Endothelial cell of umbilical vein (primary cell): Measurements from ENCODE around the gene GNPTAB. TPM values are rescaled to one million over a fixed set of nuclear protein-coding genes. Genes with fewer than 3 reads are reported as not detected.

Experiments
- BruUV-seq: library from RNA; stranded (reverse); fragments of 400-500 nt; replicated peaks from 2 replicates; lab custom pipeline; 2021; lab: Mats Ljungman, UMichigan
- CTCF ChIA-PET: fragments of 300-600, 350-600 bp; sonication (Branson Sonifier 250); formaldehyde crosslinking; loops from one replicate; lab custom pipeline; 2021; ENCODE audit warnings: antibody characterized with exemption, inconsistent platforms; lab: Charles Lee
- POLR2A ChIA-PET: fragments of 300-600, 350-600 bp; sonication (Branson Sonifier 250); formaldehyde crosslinking; loops from one replicate; lab custom pipeline; 2021; ENCODE audit warnings: antibody characterized with exemption, inconsistent platforms; lab: Charles Lee
- DNase-seq: peaks from one replicate; pipeline ENCODE4 v3.0.0-alpha.2; 2011; ENCODE audit warnings: low read depth, low spot score
- FAIRE-seq: peaks from 2 replicates; lab custom pipeline; 2011; peaks lifted over from hg19 to GRCh38; lab: Jason Lieb, UNC
- H2AFZ ChIP-seq: 2 replicates; pipeline ENCODE4 v1.6.0; 2012; ENCODE audit warnings: low read depth, low read length, control low read depth, inconsistent platforms
- H3K27ac ChIP-seq: 2 replicates; pipeline ENCODE4 v1.5.1; 2011; ENCODE audit warnings: low read depth, mild to moderate bottlenecking, control low read depth, low read length, moderate library complexity; ENCODE audit not compliant: insufficient read depth
- H3K27me3 ChIP-seq, 2 experiments: 2 replicates each; pipeline versions ENCODE4 v1.6.0 to v1.6.1; 2011; ENCODE audit warnings: low read length in 2 of 2, mixed read lengths in 1 of 2; ENCODE audit not compliant: control insufficient read depth in 2 of 2, insufficient read depth in 2 of 2
- H3K36me3 ChIP-seq, 2 experiments: 2 replicates in 1 of 2; 3 replicates in 1 of 2; pipeline ENCODE4 v1.5.1; 2011; ENCODE audit warnings: low read length in 2 of 2, mild to moderate bottlenecking in 1 of 2, moderate library complexity in 1 of 2; ENCODE audit not compliant: control insufficient read depth in 2 of 2, insufficient read depth in 2 of 2; ENCODE audit errors: extremely low read depth in 1 of 2
- H3K4me1 ChIP-seq: 3 replicates; pipeline ENCODE4 v1.5.1; 2011; ENCODE audit warnings: mild to moderate bottlenecking, low read length; ENCODE audit not compliant: control insufficient read depth, insufficient read depth; ENCODE audit errors: extremely low read depth
- H3K4me2 ChIP-seq: 2 replicates; pipeline ENCODE4 v1.6.1; 2011; ENCODE audit warnings: low read length, control low read depth, mixed read lengths; ENCODE audit not compliant: insufficient read depth
- H3K4me3 ChIP-seq, 3 experiments: fragments of 200-600 bp in 1 of 3; sonication (generic), shearing (Covaris generic) in 1 of 3; replicated peaks in 1 of 3; 2 replicates each; pipeline ENCODE4 v1.5.1; 2011 to 2016; ENCODE audit warnings: control low read depth in 3 of 3, low read length in 3 of 3, mild to moderate bottlenecking in 2 of 3, inconsistent platforms in 1 of 3, low read depth in 1 of 3, moderate library complexity in 1 of 3; ENCODE audit not compliant: insufficient read depth in 1 of 3
- H3K79me2 ChIP-seq: 2 replicates; pipeline ENCODE4 v1.6.0; 2012; ENCODE audit warnings: low read length, inconsistent platforms; ENCODE audit not compliant: control insufficient read depth, insufficient read depth
- H3K9ac ChIP-seq: replicated peaks from 2 replicates; pipeline ENCODE3; 2011; ENCODE audit warnings: low read length, control low read depth; ENCODE audit not compliant: insufficient read depth; ENCODE audit errors: extremely low read depth
- H3K9me1 ChIP-seq: replicated peaks from 3 replicates; pipeline ENCODE4 v1.6.0; 2011; ENCODE audit warnings: mild to moderate bottlenecking, low read length; ENCODE audit not compliant: control insufficient read depth, insufficient read depth; ENCODE audit errors: extremely low read depth
- H3K9me3 ChIP-seq: replicated peaks from 2 replicates; pipeline ENCODE4 v1.5.1; 2012; ENCODE audit warnings: low read length, inconsistent platforms; ENCODE audit not compliant: control insufficient read depth, insufficient read depth
- H4K20me1 ChIP-seq: replicated peaks from 2 replicates; pipeline ENCODE3; 2011; ENCODE audit warnings: mild to moderate bottlenecking, low read length; ENCODE audit not compliant: control insufficient read depth, insufficient read depth; ENCODE audit errors: extremely low read depth
- EZH2 ChIP-seq: IDR thresholded peaks from 2 replicates; pipeline ENCODE4 v1.6.1; 2012; ENCODE audit warnings: borderline replicate concordance, low read depth, mild to moderate bottlenecking, moderate library complexity, low read length, inconsistent platforms; ENCODE audit not compliant: severe bottlenecking
- FOS ChIP-seq: IDR thresholded peaks from 2 replicates; pipeline ENCODE4 v1.6.1; 2011; ENCODE audit warnings: mild to moderate bottlenecking, low read length, moderate library complexity, borderline replicate concordance; ENCODE audit not compliant: insufficient read depth
- GATA2 ChIP-seq: IDR thresholded peaks from 2 replicates; pipeline ENCODE4 v1.7.0; 2011; ENCODE audit warnings: low read depth, mild to moderate bottlenecking, moderate library complexity, mixed read lengths, low read length; ENCODE audit not compliant: insufficient read length, insufficient read depth
- JUN ChIP-seq: IDR thresholded peaks from 2 replicates; pipeline ENCODE4 v1.6.1; 2011; ENCODE audit warnings: borderline replicate concordance, low read depth; ENCODE audit not compliant: insufficient read length, insufficient read depth
- MYC ChIP-seq: IDR thresholded peaks from one replicate; pipeline ENCODE4 v1.6.1; 2011; ENCODE audit warnings: mild to moderate bottlenecking, low read depth, low read length
- POLR2A ChIP-seq: IDR thresholded peaks from 2 replicates; pipeline ENCODE4 v1.6.1; 2012; ENCODE audit warnings: low read depth, mild to moderate bottlenecking, control low read depth, low read length
- POLR2AphosphoS5 ChIP-seq: IDR thresholded peaks from 2 replicates; pipeline ENCODE4 v1.6.1; 2012; ENCODE audit warnings: low read depth, mild to moderate bottlenecking, control low read depth, low read length, moderate library complexity; ENCODE audit not compliant: insufficient read depth
- dilution Hi-C: fragments of 300-500 bp; cut with MboI; formaldehyde crosslinking; loops from one replicate; pipeline ENCODE4 v1.15.0; 2019; ENCODE audit warnings: low sequenced_read_pairs; ENCODE audit not compliant: extremely low pct_ligation_motif_present
- intact Hi-C: fragments of 100-400 bp; cut with micrococcal nuclease; formaldehyde crosslinking; loops from one replicate; pipeline ENCODE4 v1.10.0; 2022
- polyA plus RNA-seq, 4 experiments: library from polyadenylated mRNA; depleted of rRNA in 3 of 4; stranded (reverse) in 3 of 4; unstranded in 1 of 4; fragments of >200 nt; gene quantifications; 2 replicates each; pipeline versions ENCODE4 v1.2.1 to v1.2.3, GENCODE V29; 2011 to 2012; ENCODE audit warnings: missing spikeins in 1 of 4
- total RNA-seq: library from RNA; stranded (reverse); gene quantifications from 2 replicates; pipeline ENCODE4 v1.2.3, GENCODE V29; 2021
- TF ChIP-seq, protein P1 (sequence below): IDR thresholded peaks from 2 replicates; pipeline ENCODE4 v1.6.1; 2011; ENCODE audit not compliant: insufficient read depth, insufficient read length
- TF ChIP-seq, protein P2 (sequence below), 2 donors: IDR thresholded peaks; 1 replicate in 1 of 2; 2 replicates in 1 of 2; pipeline ENCODE4 v1.5.1; 2011; ENCODE audit warnings: low read length in 2 of 2, mild to moderate bottlenecking in 2 of 2, moderate library complexity in 2 of 2, control low read depth in 1 of 2, inconsistent platforms in 1 of 2, low read depth in 1 of 2; ENCODE audit not compliant: insufficient read depth in 1 of 2; ENCODE audit errors: extremely low read depth in 1 of 2

Gene GNPTAB
- total and polyA plus RNA-seq, 2 donors (not counting 3 experiments of a cell fraction or from before 2014, with no cell fraction given), result 15.6 to 39.5 TPM

DNA sequence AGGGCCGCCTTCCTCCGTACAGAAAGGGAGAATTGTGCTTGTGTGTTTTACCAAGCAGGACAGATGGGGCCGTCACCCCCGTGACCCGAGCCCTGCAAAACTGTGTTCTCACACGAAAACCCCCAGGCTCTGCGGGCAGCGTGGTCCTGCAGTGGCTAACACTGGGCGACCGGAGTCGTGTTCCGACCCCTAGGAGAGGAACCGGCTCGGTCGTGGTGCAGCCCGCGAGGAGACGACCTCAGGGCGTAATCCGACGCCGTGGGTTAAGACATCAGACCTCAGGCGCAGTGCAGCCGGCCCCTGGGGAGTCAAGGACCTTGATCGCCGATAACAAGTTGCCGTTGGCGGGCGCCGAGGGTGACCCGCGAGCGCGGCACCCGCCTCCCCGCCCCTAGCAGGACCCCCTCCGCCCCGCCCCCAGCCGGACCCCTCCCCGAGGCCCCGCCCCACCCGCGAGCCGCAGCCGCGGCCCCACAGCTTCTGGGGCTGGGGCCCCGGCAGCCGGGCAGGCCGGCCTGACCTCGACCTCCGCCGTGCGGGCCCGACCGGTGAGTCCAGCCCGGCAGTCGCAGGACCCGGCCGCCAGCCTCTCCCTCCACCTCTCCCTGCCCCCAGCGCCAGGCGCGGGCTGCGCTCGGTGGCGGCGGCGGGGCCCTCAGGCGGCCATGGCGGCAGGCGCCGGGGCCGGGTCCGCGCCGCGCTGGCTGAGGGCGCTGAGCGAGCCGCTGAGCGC lies 133.4 kb downstream of the GNPTAB start, which contains the start of gene CHPT1:
CHPT1 (plus strand) TSS at position 444 of the 733 bp plus-strand sequence; CDS start at position 666, 222 bp downstream.
- no peaks in the 10 kb centered on the region for H3K9me3 ChIP-seq
- peak within 1 kb of the TSS; percentile 61 for H3K9ac ChIP-seq
- intact Hi-C loops, result loop anchor here (5.0 to 10.0 kb wide), 2 partner anchors 290 to 1123 kb away; partner anchors contain the start of genes ARL1 and GAS2L3
- H3K9me1 ChIP-seq, result no peaks in the 10 kb centered on the region
- peak; percentile 50 for DNase-seq
- H3K27me3 ChIP-seq, result no peaks in the 10 kb centered on the region
- FAIRE-seq, result peak; percentile 66
- H3K4me2 ChIP-seq, result peak within 1 kb of the TSS; percentile 87
- H3K4me1 ChIP-seq, result peaks cover 6% of the 10 kb centered on the region
- no peak for TF ChIP-seq POLR2A
- no peak for TF ChIP-seq POLR2AphosphoS5
- no peak for TF ChIP-seq GATA2
- TF ChIP-seq FOS, result no peak
- TF ChIP-seq, protein P1, sequence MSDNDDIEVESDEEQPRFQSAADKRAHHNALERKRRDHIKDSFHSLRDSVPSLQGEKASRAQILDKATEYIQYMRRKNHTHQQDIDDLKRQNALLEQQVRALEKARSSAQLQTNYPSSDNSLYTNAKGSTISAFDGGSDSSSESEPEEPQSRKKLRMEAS, result no peak
- no peak for TF ChIP-seq EZH2
- no peak for TF ChIP-seq MYC
- TF ChIP-seq JUN, result no peak
- TF ChIP-seq, protein P2, sequence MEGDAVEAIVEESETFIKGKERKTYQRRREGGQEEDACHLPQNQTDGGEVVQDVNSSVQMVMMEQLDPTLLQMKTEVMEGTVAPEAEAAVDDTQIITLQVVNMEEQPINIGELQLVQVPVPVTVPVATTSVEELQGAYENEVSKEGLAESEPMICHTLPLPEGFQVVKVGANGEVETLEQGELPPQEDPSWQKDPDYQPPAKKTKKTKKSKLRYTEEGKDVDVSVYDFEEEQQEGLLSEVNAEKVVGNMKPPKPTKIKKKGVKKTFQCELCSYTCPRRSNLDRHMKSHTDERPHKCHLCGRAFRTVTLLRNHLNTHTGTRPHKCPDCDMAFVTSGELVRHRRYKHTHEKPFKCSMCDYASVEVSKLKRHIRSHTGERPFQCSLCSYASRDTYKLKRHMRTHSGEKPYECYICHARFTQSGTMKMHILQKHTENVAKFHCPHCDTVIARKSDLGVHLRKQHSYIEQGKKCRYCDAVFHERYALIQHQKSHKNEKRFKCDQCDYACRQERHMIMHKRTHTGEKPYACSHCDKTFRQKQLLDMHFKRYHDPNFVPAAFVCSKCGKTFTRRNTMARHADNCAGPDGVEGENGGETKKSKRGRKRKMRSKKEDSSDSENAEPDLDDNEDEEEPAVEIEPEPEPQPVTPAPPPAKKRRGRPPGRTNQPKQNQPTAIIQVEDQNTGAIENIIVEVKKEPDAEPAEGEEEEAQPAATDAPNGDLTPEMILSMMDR (IDR thresholded peaks at IDR 0.05; ENCODE audit: extremely low read depth in 1 of 2, insufficient read depth in 1 of 2, low read depth in 1 of 2, low read length in 2 of 2), result no peak
- dilution Hi-C loops, result no loop called here
- H3K4me3 ChIP-seq, result peak within 1 kb of the TSS; percentile 72 to 82 (median 81)
- H3K27ac ChIP-seq, result peak within 1 kb of the TSS; percentile 19
- POLR2A ChIA-PET, result no interaction called here
- peaks cover 21% of the 10 kb centered on the region for H3K79me2 ChIP-seq
- CTCF ChIA-PET, result interaction anchor here (0.6 kb wide), 1 partner anchor 207 kb away, joined by 4 read pairs; no protein-coding TSS in a partner anchor
- H2AFZ ChIP-seq, result peak within 1 kb of the TSS; percentile 98
- no TSS peak for BruUV-seq
- no peaks in the 10 kb centered on the region for H3K36me3 ChIP-seq
- H4K20me1 ChIP-seq, result no peaks in the 10 kb centered on the region
